IMR-90 (cell line): ENCODE results near the gene GZMM.

Source experiments
- BHLHE40 ChIP-seq: fragments of 150-350 bp; IDR thresholded peaks from 2 replicates; pipeline ENCODE4 v1.6.1; 2016; ENCODE audit warnings: mild to moderate bottlenecking, low read depth, low read length
- FOS ChIP-seq: fragments of 150-350 bp; IDR thresholded peaks from 2 replicates; pipeline ENCODE4 v1.6.1; 2016; ENCODE audit warnings: low read depth, low read length
- MAFK ChIP-seq: IDR thresholded peaks from 2 replicates; pipeline ENCODE4 v1.6.1; 2012; ENCODE audit warnings: low read depth, low read length, improper control_type of control experiment
- MAZ ChIP-seq: IDR thresholded peaks from 2 replicates; pipeline ENCODE4 v1.6.1; 2012; ENCODE audit warnings: low read depth, mild to moderate bottlenecking, low read length, improper control_type of control experiment, moderate library complexity, borderline replicate concordance
- NFE2L2 ChIP-seq: fragments of 150-350 bp; IDR thresholded peaks from 2 replicates; pipeline ENCODE4 v1.6.1; 2016; ENCODE audit warnings: low read depth, mild to moderate bottlenecking, low read length
- POLR2A ChIP-seq: IDR thresholded peaks from 2 replicates; pipeline ENCODE4 v1.6.1; 2012; ENCODE audit warnings: mild to moderate bottlenecking, low read depth, low read length
- RAD21 ChIP-seq: IDR thresholded peaks from 2 replicates; pipeline ENCODE4 v1.6.1; 2012; ENCODE audit warnings: low read length, improper control_type of control experiment
- RCOR1 ChIP-seq: IDR thresholded peaks from 2 replicates; pipeline ENCODE4 v1.6.1; 2012; ENCODE audit warnings: mild to moderate bottlenecking, low read length, improper control_type of control experiment; ENCODE audit not compliant: insufficient replicate concordance
- SMC3 ChIP-seq: fragments of 150-350 bp; IDR thresholded peaks from 2 replicates; pipeline ENCODE4 v1.6.1; 2016; ENCODE audit warnings: low read depth, mild to moderate bottlenecking, antibody characterized with exemption, low read length, moderate library complexity
- TF ChIP-seq, protein P1 (sequence below): conservative IDR thresholded peaks from 2 replicates; pipeline ENCODE4 v1.5.1; 2012; ENCODE audit warnings: mild to moderate bottlenecking, low read depth, low read length, improper control_type of control experiment

DNA sequence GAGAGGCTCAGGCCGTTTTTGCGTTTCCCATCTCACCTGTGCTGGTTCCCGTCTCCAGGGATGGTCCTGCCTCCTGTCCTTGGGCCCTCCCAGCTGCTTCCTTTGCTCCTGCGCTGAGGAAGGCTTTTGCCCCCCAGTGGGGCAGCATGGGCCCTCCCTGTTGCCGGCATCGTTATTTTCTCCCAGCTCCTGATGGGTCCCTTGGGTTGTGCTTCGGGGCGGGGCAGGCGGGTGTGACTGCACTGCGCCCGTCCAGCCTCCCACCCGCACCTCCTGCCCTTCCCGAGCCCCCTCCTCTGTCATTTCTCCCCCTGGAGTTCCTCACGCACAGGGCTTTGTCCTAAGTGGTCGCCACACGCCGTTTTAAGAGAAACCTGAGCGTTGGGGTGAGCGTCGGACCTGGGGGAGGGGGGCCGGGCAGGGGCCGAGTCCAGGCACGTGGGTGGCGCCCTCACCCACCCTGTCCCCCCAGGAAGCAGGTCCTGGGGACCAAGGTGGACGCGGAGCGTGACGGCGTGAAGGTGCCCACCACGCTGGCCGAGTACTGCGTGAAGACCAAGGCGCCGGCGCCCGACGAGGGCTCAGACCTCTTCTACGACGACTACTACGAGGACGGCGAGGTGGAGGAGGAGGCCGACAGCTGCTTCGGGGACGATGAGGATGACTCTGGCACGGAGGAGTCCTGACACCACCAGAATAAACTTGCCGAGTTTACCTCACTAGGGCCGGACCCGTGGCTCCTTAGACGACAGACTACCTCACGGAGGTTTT lies 2.8 kb upstream of the GZMM start:
- TF ChIP-seq, protein P1, sequence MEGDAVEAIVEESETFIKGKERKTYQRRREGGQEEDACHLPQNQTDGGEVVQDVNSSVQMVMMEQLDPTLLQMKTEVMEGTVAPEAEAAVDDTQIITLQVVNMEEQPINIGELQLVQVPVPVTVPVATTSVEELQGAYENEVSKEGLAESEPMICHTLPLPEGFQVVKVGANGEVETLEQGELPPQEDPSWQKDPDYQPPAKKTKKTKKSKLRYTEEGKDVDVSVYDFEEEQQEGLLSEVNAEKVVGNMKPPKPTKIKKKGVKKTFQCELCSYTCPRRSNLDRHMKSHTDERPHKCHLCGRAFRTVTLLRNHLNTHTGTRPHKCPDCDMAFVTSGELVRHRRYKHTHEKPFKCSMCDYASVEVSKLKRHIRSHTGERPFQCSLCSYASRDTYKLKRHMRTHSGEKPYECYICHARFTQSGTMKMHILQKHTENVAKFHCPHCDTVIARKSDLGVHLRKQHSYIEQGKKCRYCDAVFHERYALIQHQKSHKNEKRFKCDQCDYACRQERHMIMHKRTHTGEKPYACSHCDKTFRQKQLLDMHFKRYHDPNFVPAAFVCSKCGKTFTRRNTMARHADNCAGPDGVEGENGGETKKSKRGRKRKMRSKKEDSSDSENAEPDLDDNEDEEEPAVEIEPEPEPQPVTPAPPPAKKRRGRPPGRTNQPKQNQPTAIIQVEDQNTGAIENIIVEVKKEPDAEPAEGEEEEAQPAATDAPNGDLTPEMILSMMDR = no peak
- no peak for TF ChIP-seq POLR2A
- no peak for TF ChIP-seq RAD21
- TF ChIP-seq RCOR1 = no peak
- TF ChIP-seq MAFK = no peak
- no peak for TF ChIP-seq NFE2L2
- TF ChIP-seq FOS = no peak
- no peak for TF ChIP-seq MAZ
- no peak for TF ChIP-seq SMC3
- TF ChIP-seq BHLHE40 = no peak
